PC-3 (cell line): ENCODE data around the gene ARVCF.

ENCODE experiments used
- EZH2 ChIP-seq: fragments of 300-600 bp; sonication (generic); IDR thresholded peaks from one replicate; pipeline ENCODE4 v1.6.1; 2017; ENCODE audit warnings: antibody characterized with exemption, mild to moderate bottlenecking, low read length; ENCODE audit not compliant: unreplicated experiment
- TF ChIP-seq, protein P1 (sequence below): fragments of 300-600 bp; sonication (generic); conservative IDR thresholded peaks from 2 replicates; pipeline ENCODE4 v1.5.1; 2017; ENCODE audit warnings: antibody characterized with exemption, low read depth, mild to moderate bottlenecking, low read length

GRCh38 chr22:19958083-19959042 is 58.3 kb downstream of the ARVCF start:
- TF ChIP-seq, protein P1, sequence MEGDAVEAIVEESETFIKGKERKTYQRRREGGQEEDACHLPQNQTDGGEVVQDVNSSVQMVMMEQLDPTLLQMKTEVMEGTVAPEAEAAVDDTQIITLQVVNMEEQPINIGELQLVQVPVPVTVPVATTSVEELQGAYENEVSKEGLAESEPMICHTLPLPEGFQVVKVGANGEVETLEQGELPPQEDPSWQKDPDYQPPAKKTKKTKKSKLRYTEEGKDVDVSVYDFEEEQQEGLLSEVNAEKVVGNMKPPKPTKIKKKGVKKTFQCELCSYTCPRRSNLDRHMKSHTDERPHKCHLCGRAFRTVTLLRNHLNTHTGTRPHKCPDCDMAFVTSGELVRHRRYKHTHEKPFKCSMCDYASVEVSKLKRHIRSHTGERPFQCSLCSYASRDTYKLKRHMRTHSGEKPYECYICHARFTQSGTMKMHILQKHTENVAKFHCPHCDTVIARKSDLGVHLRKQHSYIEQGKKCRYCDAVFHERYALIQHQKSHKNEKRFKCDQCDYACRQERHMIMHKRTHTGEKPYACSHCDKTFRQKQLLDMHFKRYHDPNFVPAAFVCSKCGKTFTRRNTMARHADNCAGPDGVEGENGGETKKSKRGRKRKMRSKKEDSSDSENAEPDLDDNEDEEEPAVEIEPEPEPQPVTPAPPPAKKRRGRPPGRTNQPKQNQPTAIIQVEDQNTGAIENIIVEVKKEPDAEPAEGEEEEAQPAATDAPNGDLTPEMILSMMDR, result no peak
- TF ChIP-seq EZH2, result no peak
